HG03025 (cell line): Measurements from ENCODE around the gene JUP.

Experiments
- ATAC-seq: cut with Tn5 transposase; IDR thresholded peaks from one replicate; pipeline ENCODE4 v1.9.1; 2021; ENCODE audit warnings: mild to moderate bottlenecking, moderate library complexity; ENCODE audit not compliant: unreplicated experiment, low FRiP score

Gene JUP

DNA sequence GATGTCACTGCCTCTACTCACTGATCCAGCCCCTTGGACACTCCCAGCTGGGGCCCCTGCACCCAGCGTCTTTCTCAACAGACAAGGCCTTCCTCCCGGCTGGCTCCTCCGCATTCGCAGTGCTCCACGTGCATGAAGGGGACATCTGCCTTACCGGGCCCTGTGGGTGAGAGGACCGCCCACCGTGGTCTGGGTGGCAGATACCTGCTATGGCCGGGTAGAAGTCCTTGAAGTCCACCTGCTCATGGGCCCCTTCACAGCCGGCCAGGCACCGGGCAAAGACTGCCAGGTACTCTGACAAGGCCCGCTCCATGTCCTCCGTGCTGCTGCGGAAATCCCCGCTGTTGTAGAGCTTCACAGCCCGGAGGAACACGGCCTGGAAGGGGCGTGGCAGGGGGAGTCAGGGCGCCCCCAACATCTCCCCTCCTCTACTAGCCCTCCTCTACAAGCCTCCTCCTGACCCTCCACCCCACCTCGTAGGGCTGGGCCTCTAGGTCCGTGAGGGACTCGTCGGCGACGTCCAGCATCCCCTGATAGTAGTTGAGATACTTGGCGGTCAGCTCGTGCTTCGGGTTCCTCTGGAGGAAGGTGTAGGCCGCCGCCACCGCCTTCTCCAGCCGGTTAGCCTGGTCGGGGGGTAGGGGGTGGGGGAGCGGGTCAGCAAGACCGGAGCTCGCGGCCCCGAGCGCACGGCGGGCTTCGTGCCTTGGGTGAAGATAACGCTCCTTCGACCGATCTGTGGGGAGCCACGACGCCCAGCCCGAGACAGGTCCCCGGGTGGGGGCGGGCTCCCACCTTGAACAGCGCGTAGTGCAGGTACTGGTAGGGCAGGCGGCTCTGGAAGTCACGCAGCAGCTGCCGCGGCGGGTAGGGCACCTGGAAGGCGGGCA lies 24.4 kb upstream of the JUP start:
- ATAC-seq = no peak

DNA sequence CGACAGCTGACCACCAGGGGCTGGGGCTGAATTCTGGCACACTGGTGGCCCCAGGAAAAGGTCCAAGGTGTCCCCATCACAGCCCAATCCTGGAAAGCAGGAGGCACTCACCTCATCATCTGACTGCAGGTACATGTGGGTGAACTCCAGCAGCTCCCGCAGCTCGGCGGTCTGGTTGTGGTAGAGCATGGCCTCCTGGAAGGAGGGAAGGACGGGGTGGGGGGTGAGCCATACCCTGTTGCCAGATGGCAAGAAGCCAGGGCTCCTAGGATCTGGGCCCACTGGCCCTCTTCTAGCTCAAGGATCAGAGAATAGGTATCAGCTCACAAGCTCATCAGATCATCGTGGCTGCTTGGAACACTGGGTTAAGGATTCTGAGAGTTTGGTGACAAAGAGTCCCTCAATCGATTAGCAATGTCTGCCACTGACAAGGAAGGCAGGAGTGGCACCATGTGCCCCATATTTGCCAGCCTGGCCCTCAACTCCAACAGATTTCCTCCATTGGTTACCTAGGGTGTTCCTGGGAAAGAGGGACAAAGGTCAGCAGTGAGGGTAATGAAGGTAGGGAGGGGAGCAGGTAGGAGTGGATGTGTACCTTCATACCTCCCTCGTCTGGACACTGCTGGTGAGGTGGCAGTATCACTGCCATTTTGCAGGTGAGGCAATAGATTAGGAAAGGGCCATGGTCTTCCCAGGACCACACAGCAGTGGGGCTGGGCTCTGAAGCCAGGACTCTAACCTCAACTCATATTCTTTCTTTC lies 20.4 kb upstream of the JUP start:
- no peak for ATAC-seq

DNA sequence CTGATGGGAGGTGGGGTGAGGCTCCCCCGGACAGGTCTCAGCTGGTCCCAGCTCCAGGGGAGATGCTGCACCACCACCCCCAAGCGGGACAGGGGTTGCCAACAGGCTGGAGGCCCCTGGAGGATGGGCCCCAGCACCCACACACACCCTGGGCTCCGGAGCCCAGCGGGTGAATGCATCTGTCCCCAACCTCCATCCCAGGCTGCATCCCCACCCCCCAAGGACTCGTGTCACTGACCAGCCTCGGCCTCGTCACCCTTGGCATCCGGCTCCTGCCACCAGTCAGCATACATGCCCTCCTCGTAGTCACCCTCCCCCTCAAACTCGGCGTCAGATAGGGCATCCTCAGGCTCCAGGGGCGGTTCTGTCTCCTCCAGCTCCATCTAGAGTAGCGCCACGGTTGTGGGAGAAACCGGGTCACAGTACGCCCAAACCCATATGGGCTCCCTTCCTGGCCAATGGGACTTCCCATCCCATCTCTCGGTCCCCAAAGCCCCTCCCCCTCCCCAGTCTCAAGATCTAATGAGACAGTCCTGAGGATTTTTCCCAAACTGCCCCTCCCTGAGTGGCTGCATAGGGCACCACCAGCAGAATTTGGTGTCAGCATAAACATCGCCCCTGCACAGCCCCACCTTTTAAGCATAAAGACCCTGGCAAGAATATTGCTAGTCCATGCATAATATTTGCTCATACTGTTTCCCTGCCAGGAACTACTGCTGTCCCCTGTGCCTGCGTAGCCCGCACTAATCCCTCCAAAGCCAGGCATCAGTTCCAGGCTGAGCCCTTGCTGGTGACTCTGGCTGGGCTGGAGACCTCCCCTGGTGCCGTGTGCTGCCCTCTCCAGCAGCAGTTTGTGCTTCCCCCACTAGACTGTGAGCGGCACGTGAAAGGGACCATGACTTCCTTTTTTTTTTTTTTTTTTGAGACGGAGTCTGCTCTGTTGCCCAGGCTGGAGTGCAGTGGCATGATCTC lies 16.8 kb upstream of the JUP start:
- no peak for ATAC-seq

DNA sequence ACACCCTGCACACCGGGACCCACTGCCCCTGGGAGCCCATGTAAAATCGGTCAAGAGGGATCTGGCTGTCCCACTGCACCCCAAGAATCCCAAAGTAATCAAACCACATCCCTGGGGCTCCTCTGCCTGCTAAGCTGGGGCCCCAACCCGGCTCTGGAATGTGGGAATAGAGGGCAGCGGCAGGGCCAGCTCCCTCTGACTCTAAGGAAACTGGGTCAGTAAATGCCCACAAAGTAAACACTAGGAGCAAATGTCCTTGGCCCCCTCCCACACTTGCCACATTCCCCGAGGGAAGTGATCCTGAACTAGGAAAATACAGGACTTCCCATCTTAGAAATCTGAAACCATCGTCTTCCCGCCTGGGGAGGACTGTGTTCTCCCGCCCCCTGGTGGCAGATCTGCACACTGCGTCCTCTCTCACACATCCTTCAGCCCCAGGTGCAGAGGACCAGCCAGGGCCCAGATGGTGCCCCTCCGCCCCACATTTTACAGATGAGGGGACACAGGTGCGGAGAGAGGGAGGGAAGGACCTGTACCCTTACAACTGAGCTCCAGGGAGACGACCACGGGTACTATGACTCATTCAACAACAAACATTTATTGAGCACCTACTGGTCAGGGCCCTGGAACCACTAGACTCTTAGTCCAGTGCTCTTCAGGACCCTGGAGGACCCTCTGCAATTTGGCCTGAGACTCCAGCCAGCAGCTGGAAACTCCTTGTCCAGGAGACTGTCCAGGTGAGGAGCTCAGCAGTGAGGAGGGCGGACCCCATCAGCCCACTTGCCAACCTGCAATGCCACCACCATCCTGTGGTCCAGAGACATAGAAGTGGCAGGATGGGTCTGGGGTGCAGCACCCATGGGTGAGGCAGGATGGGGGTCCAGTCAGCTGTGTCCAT lies 15.1 kb upstream of the JUP start:
- no peak for ATAC-seq

DNA sequence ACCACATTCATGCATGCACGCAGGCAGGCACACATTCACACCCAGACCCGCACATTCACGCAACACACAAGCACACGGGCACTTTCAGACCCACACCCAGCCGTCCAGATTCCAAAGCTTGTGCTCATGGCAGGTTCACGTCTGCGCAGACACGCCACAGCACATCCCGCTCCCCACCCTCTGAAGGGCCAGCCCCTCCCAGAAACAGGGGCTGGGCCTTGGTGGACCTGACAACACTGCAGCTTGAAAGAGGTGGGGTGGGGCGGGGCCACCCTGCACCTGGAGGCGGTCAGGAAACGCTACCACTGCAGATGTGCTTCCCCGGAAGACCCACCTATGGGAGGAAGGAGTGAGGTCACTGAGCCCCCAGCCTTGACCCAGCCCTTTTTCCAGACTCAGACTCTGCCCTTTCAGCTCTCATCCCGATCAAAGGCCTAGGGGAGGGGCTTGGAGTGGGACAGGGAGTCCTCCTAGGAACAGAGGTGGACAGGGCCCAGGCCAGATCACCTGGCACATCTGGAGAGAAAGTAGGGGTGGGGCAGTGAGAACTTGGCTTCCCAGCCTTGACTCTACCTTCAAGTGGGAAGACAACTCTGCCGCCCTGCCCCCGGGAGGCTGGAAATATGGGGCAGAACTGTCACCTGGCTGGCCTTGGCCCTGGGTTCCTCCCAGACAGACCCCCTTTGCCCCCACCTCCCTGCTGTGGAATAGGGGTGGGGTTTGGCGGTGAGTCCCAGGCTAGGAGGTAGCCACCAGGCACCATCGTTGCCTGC lies 14.3 kb upstream of the JUP start:
- no peak for ATAC-seq

DNA sequence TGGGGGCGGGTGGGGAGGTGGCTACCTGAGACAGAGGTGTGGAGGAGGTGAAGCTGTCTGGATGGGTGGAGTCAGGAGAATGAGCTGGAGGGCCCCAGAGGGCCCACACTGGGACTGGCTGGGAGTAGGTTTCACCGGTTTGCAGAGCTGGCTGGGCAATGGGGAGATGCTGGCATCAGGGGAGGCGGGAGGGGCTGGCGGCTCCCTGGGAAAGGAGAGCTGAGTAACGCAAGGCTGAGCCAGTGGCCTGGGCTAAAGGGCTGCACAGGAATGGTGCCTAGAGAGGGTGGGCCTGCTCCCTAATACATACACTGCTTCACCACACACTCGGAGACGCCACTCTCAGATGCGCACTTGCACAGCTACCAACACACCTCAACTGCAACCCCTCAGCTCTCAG lies 12.9 kb upstream of the JUP start:
- no peak for ATAC-seq

DNA sequence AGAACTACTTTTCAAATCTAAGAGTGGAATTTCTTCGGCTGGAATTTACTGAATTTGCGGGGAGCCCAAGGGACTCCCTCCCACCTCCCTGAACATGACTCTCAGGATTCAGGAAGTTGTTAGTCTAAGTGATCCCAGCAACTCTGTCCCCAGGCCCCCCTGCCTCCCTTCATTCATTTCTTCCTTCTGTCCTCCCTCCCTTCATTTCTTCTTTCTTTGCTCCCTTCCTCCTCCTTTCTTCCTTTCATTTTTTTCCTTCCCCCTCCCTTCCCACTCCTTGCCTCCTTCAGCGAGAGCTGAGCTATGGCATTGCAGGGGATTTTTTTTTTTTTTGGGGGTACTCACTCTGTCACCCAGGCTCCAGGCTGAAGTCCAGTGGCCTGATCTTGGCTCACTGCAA lies 10.9 kb upstream of the JUP start:
- no peak for ATAC-seq

DNA sequence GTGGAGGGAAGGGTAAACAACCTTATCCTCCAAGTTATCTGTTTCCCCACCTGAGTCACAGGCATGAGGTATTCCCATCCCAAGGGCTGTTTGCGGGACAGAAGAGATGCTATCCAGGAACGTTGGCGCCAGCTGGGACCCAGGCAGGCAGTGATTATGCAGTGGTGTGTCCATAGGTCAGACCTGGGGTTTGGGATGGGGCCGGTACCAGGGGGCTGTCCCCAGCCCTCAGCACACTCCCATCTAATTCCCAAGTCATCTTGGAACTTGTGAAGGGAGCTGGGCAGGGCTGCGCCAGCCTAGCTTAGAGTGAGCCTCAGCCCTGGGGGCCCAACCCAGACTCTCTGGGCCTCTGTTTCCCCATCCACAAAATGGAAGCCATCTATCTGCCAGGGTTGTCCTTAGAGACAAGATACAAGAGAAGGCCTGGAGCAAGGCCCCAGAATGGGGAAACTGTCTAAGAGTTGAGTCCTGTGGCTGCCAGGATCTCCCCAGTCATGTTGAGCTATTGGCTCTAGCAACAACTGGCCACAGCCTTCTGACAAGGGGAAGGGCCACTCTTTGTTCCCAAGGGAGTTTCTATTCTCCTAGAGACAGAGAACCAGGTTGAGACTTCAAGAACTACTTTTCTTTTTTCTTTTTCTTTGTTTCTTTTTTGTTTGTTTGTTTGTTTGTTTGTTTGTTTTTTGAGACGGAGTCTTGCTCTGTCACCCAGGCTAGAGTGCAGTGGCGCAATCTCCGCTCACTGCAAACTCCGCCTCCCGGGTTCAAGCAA lies 9.8 kb upstream of the JUP start:
- ATAC-seq = no peak

DNA sequence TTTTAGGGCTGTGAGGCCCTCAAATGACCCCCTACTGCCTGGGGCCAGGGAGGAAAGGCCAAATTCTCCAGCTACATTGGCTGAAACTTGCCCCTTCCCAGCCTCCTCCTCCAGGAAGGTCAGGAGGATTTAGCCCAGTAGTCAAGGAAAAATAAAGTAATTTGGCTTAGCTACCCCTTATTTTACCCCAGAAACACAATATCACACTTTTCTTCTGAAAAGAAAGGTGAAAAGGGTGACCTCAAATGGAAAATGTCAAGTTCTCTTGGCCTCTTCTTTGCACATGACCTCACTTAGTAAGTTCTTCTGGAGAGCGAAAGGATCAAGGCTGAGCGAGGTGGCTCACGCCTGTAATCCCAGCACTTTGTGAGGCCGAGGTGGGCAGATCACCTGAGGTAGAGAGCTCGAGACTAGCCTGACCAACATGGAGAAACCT lies 8.0 kb upstream of the JUP start:
- no peak for ATAC-seq

DNA sequence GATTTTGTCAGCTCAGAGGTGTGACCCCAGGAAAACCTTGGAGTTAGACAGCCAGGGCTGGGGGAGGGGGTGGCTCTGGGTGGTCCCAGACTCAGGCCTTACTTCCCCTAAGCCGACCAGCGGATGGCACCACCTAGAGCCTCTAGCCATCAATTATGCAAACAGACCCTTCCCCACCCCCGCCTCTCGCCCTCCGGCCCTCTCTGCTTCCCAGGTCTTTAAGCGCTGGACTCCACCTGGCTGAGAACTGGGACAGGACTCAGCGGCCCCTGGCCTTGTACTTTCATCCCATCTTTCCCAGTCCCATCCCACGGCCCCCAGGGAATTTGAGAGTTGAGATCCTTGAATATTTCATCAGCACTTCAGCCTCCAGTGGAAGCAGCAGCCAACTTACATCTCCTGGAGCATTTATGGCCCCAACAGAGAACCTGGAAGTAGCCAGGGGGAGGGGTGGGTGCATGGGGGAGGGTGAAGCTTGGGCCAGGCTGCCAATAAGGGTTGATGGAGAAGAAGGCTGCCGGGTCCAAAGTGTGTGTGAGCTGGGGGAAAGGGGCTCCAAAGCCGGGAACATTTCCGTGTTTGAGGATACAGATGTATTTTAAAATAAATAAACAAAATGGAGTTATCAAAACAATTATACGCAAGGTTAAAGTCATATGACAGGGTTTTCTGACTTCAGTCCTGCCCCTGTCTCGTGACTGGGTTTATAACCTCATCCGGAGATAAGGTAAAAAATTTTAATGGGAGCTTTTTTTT lies 7.5 kb upstream of the JUP start:
- ATAC-seq = no peak

DNA sequence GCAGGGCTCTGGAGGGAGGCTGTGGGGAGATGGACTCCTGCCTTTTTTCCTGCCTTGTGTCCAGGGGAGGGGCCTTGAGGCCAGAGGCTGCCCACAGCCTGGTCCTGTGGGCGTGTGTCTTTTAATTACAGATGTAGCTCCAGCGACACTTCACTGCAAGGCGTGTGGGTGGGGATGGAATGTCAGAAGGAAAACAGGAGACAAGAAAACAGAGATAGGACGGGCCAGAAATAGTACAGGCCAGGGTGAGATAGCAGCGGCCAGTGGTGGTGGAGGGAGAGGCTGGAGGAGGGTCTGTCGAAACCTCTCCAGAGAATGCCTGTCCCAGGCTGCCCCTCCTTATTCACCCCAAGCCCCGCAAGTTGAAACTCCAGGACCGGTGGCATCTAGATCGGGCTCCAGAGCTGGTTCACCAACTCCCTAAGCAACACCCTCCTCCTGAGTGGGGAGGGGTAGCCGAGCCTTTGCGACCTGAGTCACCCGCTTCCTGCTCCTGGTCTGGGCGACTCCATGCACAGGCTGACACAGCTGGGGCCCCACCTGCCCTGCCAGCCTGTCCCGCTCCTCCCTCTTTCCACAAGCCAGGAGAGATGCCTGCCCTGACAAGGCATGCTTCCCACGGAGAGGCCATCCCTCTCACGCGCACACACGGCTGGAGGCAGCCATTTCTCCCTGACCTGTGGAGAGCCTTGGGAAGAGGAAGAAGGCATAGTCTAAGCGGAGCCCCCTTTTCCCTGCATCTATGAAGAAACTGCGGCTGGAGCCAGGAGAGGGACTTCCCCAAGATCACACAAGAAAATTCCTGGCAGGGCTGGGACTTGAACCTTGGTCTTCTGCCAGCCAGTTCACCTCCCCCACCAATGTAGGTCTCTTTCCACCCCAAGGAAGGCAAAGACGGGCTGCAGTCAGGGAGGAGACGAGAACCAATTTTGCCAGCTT lies 6.6 kb upstream of the JUP start:
- no peak for ATAC-seq

DNA sequence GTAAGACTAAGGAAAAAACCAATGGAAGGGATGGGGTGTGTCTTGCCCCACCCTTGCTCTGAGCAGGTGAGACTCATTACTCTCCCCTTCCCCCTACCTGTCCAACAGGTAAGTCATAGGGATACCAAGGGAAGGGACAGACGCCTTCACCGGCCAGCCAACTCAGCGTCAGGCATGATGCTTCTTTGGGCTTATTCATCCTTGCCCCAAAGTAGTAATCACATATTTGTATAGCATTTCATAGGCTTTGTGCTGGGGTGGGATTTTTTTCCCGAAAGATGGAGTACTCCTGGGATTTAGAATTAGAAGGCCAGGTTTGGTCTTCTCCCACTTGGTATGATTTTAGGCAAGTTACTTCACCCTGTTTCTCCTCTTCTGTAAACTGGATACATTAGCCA lies 509 bp upstream of the JUP start:
- no peak for ATAC-seq

DNA sequence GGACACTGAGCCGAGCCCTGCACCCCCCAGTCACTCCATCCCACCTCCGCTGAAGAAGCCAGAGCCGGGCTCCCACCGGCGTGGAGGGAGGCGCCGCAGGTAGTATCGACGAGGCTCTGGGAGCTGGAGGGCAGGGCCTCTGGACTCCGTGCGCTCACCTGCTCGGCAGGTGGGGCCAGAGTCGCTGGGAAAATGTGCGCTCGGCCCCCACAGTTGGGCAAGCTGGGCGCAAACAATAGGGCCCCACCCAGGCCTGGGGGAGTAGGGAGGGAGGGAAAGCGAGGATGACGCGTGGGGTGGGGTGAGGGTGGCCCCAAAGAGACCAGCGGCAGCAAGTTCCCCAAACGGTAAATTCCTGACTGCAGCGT lies 668 bp downstream of the JUP start:
- ATAC-seq = no peak

DNA sequence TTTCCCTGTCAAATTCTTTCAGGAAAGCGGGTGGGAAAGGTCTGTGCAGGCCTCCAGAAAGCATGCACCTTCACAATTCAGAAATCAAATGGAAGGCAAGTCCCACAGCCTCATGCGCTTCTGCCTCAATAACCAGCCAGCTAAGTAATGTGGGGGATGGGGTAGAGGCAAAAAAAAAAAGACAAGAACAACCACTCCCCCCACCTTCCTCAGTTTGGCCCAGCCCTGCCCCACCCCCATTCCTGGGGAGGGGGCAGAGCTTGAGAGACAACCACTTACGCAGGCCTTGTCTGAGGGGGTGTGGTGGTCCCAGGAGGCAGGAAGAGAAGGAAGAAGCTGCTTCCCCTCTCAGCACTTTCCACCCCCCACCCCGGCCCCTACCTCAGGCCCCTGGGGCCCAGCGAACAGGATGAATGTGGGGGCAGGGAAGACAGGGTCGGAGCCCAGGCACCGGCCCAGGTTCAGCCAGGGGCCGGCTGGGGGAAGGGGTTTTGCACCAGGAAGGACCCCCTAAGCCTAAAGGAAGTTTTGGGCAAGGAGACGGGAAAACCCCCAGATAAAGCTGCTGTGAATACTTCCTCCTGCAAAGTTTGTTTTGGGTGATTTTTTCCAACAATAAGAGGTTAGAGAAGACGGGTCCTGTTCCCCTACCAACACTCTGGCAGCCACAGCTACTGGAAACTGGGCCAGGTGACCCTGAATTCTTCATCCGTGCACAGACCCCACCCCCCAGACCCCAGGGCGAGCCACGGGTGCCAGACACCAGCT lies 1.2 kb downstream of the JUP start:
- ATAC-seq = no peak

DNA sequence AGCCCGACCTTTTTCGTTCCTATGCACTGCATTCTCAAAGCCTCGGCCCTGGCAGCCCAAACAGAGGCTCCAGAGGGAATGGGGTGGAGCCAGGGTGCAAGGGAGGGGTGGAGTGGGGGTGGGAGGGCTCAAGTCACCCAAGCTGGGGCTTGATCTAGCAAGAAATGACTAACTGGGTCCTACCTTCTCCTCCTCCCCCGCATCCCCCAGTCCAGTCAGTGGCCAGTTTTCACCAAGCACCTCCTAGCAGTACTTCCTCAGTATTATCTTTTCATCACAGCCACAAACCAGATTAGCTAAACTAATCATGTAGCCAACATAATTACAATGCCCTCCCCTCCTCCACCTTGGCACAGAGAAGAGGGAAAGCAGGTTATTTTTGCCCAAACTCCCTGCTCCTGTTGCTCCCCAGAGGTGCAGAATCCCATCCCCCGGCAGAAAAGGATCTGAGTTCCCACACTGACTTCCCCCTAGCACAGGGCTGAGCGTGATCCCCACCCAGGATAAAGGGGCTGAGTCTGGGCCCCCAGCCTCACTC lies 2.2 kb downstream of the JUP start:
- no peak for ATAC-seq

DNA sequence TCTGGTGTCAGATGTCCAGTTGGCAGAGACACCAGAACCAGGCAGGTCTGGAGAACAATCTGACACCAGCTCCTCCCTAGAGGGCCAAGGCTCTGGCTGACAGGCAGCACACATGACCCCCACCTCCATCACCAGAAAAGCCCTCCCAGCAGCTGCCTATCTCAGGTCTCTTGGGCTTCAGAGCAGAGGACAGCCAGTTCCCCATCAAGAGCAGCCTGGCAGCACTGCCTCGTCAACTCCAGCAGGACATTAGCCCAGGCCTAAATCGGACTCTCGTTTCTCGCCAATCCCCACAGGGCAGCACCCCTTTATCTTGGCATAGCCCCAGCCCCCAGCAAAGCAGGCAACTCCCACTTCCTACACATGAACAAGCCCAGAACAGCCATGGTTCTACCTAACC lies 4.4 kb downstream of the JUP start:
- ATAC-seq = no peak
